Adrenal gland (tissue), 5 donors: ENCODE results near the gene APAF1.

Experiments
- POLR2A ChIP-seq, 2 donors: fragments of 450-650 bp; IDR thresholded peaks; one replicate each; pipeline ENCODE4 v1.6.1; 2017; ENCODE audit warnings: antibody characterized with exemption in 2 of 2, mild to moderate bottlenecking in 2 of 2, moderate library complexity in 1 of 2
- TF ChIP-seq, protein P1 (sequence below), 6 experiments: fragments of 450-650 bp in 4 of 6; fragments of 200-600 bp in 2 of 6; sonication (generic) in 1 of 6; IDR thresholded peaks; 1 replicate in 5 of 6; 2 replicates in 1 of 6; pipeline versions ENCODE4 v1.5.1 to v1.8.0; 2016 to 2021; ENCODE audit warnings: antibody characterized with exemption in 6 of 6, mild to moderate bottlenecking in 2 of 6, moderate library complexity in 1 of 6
- donor health status: DM: no; HTN: no; CAD: no.

DNA sequence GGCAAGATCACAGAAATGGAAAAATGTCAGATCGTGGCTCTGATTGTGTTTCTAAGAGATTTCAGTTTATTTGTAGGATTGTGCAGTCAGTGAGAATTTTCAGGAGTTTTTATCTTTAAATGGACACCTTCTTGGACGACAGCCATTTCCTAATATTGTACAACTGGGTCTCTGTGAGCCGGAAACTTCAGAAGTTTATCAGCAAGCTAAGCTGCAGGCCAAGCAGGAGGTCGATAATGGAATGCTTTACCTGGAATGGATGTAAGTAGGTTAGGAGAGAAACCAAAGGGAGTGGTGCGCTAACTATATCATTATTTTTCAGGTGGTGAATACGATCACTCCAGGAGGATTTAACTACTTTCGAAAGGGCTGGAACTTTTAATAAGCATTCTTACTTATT is 26.4 kb downstream of the APAF1 start:
- TF ChIP-seq, protein P1, sequence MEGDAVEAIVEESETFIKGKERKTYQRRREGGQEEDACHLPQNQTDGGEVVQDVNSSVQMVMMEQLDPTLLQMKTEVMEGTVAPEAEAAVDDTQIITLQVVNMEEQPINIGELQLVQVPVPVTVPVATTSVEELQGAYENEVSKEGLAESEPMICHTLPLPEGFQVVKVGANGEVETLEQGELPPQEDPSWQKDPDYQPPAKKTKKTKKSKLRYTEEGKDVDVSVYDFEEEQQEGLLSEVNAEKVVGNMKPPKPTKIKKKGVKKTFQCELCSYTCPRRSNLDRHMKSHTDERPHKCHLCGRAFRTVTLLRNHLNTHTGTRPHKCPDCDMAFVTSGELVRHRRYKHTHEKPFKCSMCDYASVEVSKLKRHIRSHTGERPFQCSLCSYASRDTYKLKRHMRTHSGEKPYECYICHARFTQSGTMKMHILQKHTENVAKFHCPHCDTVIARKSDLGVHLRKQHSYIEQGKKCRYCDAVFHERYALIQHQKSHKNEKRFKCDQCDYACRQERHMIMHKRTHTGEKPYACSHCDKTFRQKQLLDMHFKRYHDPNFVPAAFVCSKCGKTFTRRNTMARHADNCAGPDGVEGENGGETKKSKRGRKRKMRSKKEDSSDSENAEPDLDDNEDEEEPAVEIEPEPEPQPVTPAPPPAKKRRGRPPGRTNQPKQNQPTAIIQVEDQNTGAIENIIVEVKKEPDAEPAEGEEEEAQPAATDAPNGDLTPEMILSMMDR (IDR thresholded peaks at IDR 0.05) = no peak
- TF ChIP-seq POLR2A (IDR thresholded peaks at IDR 0.05) = no peak
